GM18499 (cell line): ENCODE results near the gene RAC2.
"Not testable (repeated sequence)": the region's sequence is repeated elsewhere in the genome, so short reads cannot be mapped to it uniquely, and the experiment has no call there.

Source experiments
- ATAC-seq: cut with Tn5 transposase; IDR thresholded peaks from one replicate; pipeline ENCODE4 v1.9.1; 2021; ENCODE audit warnings: moderate number of reproducible peaks; ENCODE audit not compliant: insufficient read depth, unreplicated experiment

RAC2 gene

GRCh38 chr22:37237371-37238268 is 6.4 kb downstream of the RAC2 start:
- ATAC-seq = no peak

DNA sequence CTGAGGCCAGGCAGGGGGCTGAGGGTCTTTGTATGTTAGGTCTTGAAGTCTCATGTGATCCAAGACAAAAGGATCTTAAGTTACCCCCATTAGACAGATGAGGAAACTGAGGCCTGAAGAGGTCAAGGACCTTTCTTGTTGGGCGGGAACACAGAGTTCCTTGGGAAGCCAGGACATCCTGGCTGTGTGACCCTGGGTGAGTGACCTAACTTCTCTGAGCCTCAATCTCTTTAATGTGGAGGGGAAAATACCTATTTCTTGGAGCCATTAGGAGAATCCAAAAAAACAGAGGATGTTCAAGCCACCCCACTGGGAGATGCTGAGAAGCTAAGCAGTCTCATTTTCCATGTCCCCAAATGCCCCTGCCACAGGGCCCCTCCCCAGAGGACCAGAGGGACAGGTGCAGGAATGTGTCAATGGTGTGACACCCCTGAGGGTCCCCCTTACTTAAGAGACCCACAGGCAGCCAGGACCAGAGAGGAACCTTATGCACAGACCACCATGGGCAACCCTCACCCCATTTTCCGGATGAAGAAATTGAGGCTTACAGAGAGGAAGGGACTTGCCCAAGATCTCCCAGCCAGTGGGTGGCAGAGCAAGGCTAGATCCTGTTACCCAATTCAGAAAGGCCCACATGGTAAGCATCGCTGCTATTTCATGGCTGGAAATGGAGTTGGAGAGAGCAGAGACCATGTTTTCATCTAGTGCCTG is 8.0 kb downstream of the RAC2 start:
- ATAC-seq = no peak

DNA sequence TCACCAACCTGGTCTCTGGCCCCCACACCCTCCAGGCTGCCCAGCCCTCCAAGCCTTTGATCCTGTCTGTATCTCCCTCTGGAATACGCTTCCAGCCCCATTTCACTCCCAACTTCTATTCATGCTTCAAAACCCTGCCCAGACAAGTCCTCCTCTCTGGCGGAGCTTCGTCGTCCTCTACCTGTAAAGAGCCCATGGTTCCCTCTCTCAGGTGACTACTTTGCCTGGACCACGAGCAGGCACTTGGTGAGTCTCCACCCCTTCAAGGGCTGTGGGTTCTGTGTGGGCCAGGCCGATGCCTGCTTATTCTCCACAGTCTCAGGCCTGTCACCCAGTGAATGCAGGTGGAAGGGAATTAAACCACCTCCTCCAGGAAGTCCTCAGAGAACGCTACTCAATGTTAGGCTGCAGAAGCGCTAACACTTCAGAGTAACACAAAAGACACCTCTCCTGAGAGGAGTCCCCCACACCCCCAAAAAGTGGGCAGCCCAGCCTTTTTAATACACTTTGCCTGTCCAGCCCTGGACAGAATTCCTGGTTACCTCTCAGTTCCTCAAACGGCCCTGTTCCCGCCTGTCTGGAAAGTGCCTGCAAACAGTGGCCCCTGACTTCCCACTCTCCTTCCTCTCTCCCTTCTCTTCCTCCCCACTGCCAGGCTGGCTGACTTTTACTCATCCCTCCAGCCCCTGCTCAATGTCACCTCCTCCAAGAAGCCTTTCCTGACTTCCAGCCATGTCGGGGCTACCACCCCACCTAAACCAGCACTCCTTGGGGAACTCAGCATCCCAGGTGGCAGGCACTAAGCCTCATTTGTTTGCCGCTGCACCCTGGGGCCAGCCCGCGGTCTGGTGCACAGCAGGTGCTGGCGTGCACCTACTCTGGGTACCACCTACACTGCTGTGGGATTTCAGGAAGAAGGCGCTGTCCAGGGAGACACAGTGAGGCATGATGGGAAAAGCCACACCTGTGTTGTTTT is 9.0 kb downstream of the RAC2 start:
- ATAC-seq = no peak

- no peak for ATAC-seq
These were observed 10.1 kb downstream of the RAC2 start for GRCh38 chr22:37233751-37234631.

DNA sequence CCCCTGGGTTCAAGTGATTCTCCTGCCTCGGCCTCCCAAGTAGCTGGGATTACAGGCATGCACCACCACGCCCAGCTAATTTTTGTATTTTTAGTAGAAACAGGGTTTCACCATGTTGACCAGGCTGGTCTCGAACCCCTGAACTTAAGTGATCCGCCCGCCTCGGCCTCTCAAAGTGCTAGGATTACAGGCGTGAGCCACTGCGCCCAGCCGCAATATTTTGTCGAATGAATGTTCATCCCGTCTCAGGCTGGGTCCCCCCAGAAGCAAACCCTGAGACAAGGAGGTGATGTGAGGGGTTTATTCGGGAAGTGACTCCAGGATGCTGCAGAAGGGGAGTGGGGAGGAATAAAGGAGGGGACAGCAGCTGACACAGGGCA is 10.7 kb downstream of the RAC2 start:
- ATAC-seq = not testable (repeated sequence)

- no peak for ATAC-seq
These were observed 11.7 kb downstream of the RAC2 start for GRCh38 chr22:37232140-37232998.

- ATAC-seq = no peak
These were observed 12.5 kb downstream of the RAC2 start for GRCh38 chr22:37231406-37232139.

DNA sequence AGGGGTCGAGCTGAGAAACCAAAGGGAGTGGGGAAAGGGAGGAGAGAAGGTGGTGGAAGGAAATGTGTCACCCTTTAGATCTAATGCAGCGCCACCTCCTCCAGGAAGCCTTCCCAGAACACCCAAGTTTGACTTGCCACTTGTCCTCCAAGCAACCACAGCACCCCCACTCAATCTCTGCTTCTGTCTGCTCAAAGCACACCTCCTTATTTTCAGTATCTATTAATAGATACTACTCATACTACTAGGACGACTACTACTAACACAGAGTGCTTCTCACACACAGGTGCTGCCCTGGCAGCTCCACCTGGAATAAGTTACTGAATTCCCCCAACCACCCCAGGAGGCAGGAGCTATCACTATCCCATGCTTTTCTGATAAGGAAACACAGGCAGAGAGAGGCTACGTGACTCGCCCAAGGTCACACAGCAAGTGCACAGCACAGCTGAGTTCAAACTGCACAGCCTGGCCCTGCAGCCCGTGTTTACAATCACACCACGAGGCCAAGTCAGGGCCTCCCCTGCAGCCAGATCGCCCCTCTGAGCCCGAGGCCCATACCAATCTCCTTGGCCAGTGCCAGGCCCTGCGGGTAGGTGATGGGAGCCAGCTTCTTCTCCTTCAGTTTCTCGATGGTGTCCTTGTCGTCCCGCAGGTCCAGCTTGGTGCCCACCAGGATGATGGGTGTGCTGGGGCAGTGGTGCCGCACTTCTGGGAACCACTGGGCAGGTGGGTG is 13.2 kb downstream of the RAC2 start:
- no peak for ATAC-seq

DNA sequence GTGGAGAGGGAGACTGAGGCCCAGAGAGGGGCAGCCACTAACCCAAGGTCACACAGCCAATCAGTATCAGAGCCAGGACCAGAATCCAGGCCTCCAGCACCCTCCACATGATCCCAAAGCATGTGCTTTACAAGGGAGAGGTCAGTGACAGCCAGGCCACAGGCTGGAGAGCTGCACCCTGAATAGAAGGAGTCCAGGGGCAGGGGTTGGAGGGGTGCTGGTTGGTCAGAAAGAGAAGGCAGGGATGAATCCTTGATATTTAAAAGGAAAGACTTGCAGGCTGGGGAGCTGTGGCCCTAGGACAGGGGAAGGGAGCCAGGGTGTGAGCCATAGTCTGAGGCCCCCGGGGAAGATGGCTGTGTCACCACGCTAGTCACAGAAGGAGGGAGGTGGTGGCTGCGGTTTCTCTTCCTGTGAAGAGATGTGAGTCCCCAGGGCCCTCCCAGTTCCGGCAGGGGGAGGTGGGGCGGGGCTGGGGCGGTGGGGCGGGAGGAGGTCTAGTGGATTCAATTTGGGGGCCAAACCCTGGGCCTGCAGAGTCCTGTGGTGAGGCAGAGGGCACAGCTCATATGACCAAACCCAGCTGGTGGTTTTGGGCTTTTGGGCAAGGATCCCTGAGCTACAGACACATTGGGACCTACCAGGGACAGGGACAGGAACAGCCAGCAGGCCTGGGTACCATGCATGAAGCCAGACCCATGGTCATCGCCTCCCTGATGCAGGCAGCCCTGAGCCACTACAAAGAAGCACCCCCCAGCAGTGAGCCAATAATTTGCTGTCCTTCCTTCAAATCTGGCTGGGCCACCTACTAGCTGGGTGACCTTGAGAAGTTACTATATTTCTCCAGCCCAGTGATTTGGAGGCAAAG is 14.0 kb downstream of the RAC2 start:
- no peak for ATAC-seq

DNA sequence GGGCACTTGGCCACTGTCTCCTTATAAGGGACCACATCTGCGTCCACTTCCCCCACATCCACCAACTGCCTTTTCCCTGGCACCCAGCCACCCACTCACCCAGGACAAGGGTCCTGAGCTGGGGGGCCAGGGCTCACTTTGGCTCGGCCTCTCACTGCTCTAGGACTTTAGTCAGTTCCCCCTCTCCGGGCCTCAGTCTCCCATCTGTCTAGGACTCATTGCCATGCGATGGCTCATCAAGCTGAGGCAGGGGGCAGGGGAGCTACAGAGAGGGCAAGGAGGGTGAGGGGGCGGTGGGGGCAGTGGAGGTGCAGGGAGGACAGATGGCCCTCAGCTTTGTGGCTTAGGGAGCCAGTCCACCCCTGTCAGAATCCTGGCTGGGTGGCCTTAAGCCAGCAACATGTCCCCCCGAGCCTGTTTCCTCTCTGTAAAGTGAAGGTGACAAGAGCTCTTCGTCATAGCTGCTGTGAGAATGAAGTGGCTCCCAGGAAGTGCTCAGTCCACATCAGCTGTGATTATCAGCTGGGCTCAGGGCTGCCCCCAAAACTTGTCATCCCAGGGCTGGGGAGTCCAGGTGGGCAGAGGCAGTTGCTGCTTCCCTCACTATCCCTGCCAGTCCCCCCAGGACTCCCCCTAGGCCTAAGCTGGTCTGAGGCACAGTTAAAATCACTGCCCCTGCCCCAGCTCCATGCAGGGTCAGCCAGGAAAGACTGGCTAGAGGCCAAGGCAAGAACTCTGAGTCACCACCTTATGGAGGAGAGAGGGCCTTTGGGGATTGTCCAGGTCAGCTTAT is 14.9 kb downstream of the RAC2 start:
- no peak for ATAC-seq

DNA sequence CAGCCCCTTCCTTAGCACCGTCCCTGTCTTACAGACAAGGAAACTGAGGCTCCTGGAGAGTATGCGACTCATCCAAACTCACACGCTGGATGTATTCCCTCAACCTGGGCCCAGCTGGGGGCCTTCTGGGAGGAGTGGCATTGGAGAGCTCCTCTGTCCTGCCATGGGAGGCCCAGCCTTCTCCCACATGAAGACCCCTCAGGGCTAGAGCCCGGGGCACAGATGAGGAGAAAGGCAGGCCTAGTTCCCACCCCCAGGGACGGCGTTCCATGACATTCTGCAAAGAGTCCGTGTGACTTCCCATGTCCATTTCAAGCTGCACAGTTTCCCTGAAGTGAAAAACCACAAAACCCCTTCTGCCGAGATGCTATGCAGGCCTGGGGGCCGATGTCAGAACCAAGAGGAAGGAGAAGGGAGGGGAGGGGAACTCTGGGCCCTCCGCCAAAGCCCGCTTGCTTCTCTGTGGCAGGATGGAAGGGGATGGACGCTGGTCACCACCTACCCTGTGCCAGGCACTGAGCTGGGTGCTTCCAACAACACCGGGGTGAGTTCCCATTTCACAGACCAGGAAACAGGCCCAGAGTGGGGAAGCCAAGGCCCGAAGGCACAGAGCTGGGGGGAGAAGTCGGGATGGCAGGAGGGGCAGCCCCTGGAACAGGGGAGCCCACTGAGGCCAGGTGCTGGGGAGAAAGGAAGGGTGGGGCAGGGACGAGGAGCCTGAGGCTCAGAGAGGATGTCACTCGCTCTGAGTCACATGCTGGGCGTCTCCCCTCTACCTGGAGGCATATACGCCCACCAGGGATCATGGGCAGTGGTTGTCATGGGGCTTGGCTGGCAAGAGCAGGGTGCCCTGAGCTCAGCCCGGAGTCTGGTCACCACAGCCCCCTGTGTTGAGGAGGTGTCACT is 15.7 kb downstream of the RAC2 start:
- ATAC-seq = no peak

- ATAC-seq = no peak
These were observed 17.6 kb downstream of the RAC2 start for GRCh38 chr22:37226514-37226913.

GRCh38 chr22:37226087-37226486 is 18.0 kb downstream of the RAC2 start:
- no peak for ATAC-seq

DNA sequence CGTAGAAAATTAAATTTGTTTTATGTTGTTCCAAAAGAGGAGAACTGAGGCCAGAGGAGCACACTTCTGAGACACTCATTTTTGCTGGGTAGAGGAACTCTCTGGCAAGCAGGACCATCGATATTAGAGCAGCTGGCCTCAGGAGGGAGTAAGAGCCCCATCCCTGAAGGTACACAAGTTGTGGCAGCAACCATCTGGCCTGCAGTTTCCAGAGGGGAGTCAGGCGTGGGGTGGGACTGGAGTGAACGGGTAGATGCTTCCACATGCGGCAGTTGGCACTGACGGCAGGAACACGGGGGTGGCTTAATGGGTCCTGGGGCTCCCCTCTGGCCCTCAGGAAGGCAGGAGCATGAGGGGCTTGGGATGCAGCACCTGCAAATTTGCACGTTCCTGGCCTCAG is 18.6 kb downstream of the RAC2 start:
- ATAC-seq = no peak
